Activated T-helper 1 cell treated with anti-CD3 and anti-CD28 coated beads, Interleukin-12 subunit alpha, Interleukin-12 subunit beta, Interleukin-2, Interleukin-4 antibody, amounts not matched to agents 30 ng/mL and 10 ng/mL and 1 ng/mL, durations not matched to agents 14 hours and 24 hours and 36 hours (primary cell): ENCODE measurements around the gene PXDN. TPM values are rescaled to one million over a fixed set of nuclear protein-coding genes. Genes with fewer than 3 reads are reported as not detected.

Source experiments
- DNase-seq: peaks from one replicate; pipeline ENCODE4 v3.0.0; 2021; ENCODE audit warnings: low spot score
- H3K27ac Mint-ChIP-seq: one replicate; pipeline ENCODE4 v1.8.0; 2021; ENCODE audit warnings: mild to moderate bottlenecking, mixed read lengths
- H3K27me3 Mint-ChIP-seq: one replicate; pipeline ENCODE4 v1.8.0; 2022; ENCODE audit warnings: mild to moderate bottlenecking, moderate library complexity, mixed read lengths; ENCODE audit not compliant: insufficient read depth
- H3K36me3 Mint-ChIP-seq: one replicate; pipeline ENCODE4 v1.8.0; 2021; ENCODE audit warnings: low read depth, mixed read lengths
- H3K4me1 Mint-ChIP-seq: one replicate; pipeline ENCODE4 v1.8.0; 2021; ENCODE audit warnings: low read depth, mixed read lengths
- H3K4me3 Mint-ChIP-seq: one replicate; pipeline ENCODE4 v1.8.0; 2021; ENCODE audit warnings: mild to moderate bottlenecking, moderate library complexity, mixed read lengths
- H3K9me3 Mint-ChIP-seq: one replicate; pipeline ENCODE4 v1.8.0; 2021; ENCODE audit warnings: mixed read lengths
- intact Hi-C: fragments of 100-400 bp; cut with micrococcal nuclease; formaldehyde crosslinking; loops from one replicate; pipeline ENCODE4 v1.15.1; 2024
- total RNA-seq: library from RNA; stranded (reverse); gene quantifications from 2 replicates; pipeline ENCODE4 v1.2.3, GENCODE V29; 2022

Gene PXDN
- total RNA-seq, 1 donor from 2014 or later: 1.7 TPM

DNA sequence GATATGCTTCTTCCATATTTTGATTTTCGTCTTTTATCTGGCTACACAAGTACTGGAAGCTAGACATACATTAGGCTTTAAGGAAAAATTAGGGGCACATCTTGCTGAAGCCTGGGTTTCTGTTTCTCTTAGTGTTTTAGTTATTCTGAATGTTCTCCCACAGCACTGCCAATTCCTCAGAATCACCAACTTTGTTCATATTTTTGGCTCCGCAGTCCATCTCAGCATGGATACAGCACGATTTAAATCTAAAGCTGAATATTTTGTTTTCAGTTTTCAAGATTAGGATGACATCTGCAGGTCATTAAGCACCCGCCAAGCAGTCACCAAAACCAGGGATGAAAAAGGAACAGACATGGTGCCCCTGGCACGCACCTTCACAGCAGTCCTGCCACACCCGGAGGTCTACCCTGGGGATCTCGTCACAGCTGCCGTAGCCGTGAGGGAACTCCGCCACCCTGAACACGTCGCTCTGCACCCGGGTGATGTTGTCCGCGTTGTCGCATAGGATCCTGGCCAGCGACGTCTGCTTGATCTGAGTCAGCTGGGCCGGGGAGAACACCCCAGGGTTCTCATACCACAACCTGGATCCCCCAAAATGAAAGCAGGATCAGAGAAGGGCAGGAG is 101.2 kb downstream of the PXDN start:
- Mint-ChIP-seq H3K27ac (no peak overlapping the region), H3K27me3 (no peaks in the 10 kb centered on the region), H3K36me3 (no peaks in the 10 kb centered on the region), H3K4me1 (no peaks in the 10 kb centered on the region), H3K9me3 (no peaks in the 10 kb centered on the region), H3K4me3 (no peak overlapping the region)
- no peak for DNase-seq
- intact Hi-C loops: no loop called here

DNA sequence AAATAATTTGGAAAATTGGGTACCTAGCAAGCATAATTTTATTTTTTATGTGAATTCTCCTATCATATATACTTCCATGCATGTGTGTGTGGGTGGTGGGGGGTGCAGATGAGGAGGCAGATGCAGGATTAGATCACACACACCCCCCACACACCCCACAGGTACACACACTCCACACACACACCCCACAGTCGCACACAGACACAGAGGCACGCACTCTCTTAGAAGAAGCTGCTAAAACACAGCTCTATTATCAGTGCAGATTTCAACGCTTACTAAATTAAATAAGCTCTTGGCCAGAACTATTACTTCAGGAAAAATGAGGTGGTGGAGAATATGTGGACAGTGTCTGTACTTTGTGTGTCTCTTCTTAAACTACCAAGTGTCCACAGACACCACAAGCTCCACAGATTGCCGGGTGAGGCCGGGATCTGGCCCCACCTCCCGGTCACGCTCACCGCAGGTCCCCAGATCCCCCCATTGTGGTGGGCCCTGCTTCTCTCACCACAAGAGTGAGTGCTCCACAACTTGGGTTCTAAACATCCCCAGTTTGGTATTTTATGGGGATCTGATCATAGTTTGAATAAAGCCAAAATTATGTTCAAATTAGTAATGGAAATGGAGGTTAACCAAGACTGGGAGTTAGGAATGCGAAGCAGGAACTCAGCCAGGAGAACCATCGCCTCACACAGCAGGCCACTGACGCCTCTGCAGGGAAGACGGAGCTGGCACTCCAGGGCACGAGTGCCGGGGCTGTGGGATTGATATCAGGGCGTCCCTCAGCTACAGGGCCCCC is 102.1 kb downstream of the PXDN start:
- Mint-ChIP-seq H3K27ac (no peak overlapping the region), H3K9me3 (no peaks in the 10 kb centered on the region), H3K27me3 (no peaks in the 10 kb centered on the region), H3K4me3 (no peak overlapping the region), H3K4me1 (no peaks in the 10 kb centered on the region), H3K36me3 (no peaks in the 10 kb centered on the region)
- intact Hi-C loops: no loop called here
- DNase-seq: no peak

DNA sequence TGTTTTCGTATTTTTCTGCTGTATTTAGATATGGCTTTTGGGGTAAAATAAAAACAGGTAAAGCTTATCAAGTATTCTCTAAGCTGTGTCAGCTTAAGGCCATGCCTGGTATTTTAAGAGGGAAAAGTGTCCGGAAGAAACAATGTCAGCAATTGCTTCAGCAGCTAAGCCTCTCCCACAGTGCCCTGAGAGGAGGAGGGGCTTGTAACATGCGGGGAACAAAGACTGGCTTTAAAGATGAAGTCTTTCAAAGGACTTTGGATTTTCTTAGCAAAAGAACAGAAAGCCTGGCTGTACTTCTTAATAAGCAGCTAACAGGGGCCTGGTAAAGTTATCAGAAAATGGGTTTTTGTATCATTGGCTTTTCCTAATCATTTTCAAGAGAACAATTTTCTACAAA is 102.8 kb downstream of the PXDN start:
- Mint-ChIP-seq H3K4me3 (no peak overlapping the region), H3K27ac (no peak overlapping the region), H3K27me3 (no peaks in the 10 kb centered on the region), H3K4me1 (no peaks in the 10 kb centered on the region), H3K9me3 (no peaks in the 10 kb centered on the region), H3K36me3 (no peaks in the 10 kb centered on the region)
- intact Hi-C loops: no loop called here
- no peak for DNase-seq

DNA sequence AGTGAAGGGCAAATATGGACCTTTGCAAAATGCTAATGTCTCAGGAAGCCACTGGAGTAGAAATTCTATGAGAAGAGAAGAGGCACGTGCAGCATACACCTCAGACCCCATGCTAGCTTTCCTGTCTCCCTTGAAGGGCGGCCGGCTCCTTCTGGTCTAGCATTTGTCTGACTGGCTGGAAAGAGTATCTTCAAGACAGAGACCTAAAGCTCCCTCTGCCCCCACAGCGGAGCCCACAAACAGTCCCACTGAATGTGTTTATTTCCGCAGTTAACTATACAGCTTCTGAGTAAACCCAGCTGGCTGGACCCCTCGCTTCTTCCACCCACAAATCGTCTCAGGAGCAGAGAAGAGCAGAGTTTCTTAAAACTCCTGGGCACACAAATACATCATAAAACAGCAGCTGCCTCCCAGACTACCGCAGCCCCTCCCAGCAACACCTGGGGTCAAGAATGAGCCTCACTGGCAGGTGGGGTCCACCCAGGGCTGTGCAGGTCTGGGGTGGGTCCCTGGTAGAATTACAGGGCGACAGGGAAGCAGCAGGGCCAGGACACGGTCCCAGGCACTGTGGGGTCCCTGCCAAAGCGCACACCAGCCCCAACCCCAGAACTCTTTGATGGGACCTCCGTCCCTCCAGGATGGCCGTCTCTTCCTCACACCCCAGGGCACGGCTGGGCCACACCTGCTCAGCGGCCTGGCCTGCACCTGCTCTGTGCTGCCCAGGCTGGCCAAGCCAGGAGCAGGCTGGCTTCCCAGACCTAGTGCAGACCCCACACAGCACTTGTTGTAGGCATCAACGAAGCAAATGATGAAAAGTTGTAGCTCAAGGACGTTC is 103.8 kb downstream of the PXDN start:
- Mint-ChIP-seq H3K27me3 (no peaks in the 10 kb centered on the region), H3K9me3 (no peaks in the 10 kb centered on the region), H3K36me3 (no peaks in the 10 kb centered on the region), H3K4me1 (no peaks in the 10 kb centered on the region), H3K27ac (no peak overlapping the region), H3K4me3 (no peak overlapping the region)
- intact Hi-C loops: no loop called here
- no peak for DNase-seq

DNA sequence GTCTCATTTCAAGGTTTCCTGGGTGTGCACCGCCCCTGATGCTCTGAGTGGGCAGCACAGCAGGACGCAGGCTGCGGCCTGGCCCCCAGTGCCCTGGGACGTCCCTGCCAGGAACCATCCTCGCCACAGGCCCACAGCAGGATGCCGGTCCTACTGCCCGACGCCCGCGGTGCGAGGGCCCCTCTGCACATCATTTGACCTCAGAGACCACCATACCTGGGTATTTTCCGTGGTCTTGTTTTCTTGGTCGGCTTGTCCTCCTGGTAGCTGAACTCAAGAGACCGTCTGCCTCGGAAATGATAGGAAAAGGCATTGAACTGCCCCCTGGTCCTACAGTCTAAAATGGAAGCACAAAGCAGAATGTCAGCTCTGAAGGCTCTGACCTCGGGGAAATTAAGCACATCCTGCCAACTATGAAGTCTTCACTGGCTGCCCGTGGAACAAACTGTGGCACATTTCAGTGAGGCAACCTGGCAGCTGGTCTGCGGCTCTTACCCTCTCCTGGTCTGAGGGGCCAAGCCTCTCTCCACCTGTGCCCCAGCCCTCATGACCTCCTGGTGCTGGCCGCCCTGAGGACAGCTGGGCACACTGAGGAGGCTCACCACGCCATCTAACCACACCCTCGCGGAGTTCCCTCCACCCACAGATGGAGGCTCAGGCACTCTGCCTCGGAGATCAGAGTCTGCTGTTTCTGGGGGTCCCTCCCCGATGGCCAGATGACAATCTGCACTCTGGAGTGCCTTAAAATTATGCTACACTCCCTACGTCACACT is 105.0 kb downstream of the PXDN start:
- no peak overlapping the region for H3K4me3 Mint-ChIP-seq
- no peaks in the 10 kb centered on the region for H3K9me3 Mint-ChIP-seq
- H3K36me3 Mint-ChIP-seq: no peaks in the 10 kb centered on the region
- H3K27ac Mint-ChIP-seq: no peak overlapping the region
- H3K27me3 Mint-ChIP-seq: no peaks in the 10 kb centered on the region
- no peaks in the 10 kb centered on the region for H3K4me1 Mint-ChIP-seq
- DNase-seq: no peak
- intact Hi-C loops: no loop called here

DNA sequence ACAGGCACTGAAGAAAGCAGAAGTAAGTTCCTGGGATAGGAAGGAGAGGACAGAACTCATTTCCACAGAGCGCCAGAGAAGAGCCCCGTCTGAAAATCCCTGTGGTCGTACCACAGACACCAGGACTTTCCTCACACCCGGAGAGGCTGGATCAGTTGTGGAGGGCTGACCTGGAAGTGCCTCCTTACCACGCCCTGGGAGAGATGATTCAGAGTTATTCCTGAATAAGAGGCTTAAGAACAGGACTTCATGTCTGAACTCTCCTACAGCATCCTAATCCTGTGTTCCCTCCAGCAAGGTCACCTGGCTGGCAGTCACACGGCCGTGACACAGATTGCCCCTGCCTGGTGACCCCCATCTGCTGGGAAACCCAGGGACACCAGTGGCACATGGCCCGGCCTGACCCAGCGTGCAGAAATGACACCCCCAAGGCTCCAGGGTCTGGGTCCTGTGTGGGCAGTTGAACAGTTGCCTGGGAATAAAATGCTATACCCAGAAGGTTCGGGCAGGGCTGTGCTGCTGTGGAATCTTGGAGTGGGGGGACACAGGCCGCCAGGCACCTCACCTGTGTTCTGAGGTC is 105.9 kb downstream of the PXDN start:
- no peaks in the 10 kb centered on the region for H3K9me3 Mint-ChIP-seq
- intact Hi-C loops: no loop called here
- no peak overlapping the region for H3K27ac Mint-ChIP-seq
- no peaks in the 10 kb centered on the region for H3K27me3 Mint-ChIP-seq
- H3K4me3 Mint-ChIP-seq: no peak overlapping the region
- H3K36me3 Mint-ChIP-seq: no peaks in the 10 kb centered on the region
- no peak for DNase-seq
- H3K4me1 Mint-ChIP-seq: no peaks in the 10 kb centered on the region

DNA sequence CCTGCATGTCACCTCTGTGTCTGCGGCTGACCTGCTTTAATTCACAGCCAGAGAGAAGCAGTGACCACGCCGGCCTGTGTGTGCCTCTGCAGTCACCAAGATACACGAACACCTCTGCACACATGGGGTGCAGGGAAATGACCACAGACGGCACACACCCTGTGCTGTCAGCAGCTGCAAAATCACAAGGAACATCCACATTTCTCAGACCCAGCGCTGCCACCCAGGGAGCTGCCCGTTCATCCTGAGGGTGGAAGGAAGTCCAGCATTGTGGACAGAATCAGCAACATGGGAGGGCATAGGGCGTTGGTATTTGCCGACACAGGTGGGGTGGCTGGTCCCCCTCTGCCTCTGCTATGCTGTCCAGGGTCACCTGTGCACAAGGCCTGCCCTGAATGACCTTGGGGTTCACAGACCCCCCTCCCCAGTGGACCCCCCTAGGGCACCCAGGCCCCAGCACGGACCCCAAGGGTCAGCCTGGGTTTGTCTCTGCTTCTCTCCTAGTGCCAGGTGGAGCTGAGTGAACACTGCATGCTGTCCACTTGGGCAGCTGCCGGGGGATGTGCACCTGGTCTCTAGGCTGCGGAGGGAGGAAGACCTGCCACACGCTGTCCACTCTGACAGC is 107.4 kb downstream of the PXDN start:
- Mint-ChIP-seq H3K4me3 (no peak overlapping the region), H3K27me3 (no peaks in the 10 kb centered on the region), H3K27ac (no peak overlapping the region), H3K4me1 (no peaks in the 10 kb centered on the region), H3K9me3 (no peaks in the 10 kb centered on the region), H3K36me3 (no peaks in the 10 kb centered on the region)
- intact Hi-C loops: no loop called here
- DNase-seq: no peak

DNA sequence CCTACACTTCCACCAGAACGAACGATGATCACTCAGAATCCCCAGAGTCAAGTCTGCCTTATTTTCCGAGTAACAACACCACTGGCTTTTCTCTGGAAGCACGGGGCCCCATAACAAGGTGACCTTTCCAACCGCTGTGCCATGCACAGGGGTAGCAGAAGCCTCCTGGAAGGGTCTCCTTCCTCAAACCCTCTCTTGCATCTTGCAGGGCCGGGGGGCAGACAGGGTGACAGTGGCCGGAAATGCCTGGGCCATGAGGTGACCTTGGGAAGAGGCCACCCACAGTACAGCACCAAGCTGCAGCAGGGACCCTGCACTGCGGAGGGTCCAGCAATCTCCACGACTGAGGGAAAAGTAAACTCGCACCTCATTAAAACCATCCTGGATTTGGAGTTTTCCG is 108.5 kb downstream of the PXDN start:
- intact Hi-C loops: no loop called here
- Mint-ChIP-seq H3K9me3 (no peaks in the 10 kb centered on the region), H3K4me3 (no peak overlapping the region), H3K27ac (no peak overlapping the region), H3K36me3 (no peaks in the 10 kb centered on the region), H3K4me1 (no peaks in the 10 kb centered on the region), H3K27me3 (no peaks in the 10 kb centered on the region)
- DNase-seq: no peak

DNA sequence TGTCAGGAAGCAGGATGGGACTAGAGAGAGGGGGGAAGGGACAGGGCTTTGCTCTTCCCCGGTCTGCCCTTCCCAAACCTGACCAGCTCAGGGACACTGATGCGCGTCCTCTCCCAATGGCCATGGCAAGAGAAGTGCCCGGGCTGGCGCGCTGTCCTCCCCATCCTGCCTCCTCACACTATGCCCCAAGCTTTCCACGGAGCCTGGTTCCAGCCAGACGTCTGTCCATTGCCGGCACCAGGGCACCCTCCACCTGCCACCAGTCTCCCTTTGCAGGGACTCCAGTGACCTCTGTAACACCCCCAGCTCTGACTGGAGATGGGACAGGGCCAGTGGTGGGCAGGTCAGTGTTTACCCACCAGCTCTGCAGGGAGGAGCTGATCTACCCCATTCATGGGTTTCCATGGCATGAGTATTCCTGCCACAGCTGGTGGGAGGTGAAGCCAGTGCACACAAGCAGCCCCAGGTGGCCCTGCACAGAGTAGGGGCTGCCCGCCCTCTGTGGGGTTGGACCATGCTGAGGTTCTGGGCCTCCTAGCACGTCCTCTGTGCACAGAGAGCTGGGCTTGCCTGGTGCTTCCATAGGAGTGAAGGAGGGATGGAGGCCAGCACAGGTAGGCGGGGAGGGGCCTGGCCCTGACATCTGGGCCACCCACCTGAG is 109.5 kb downstream of the PXDN start:
- Mint-ChIP-seq H3K4me3 (no peak overlapping the region), H3K4me1 (no peaks in the 10 kb centered on the region), H3K36me3 (no peaks in the 10 kb centered on the region), H3K9me3 (no peaks in the 10 kb centered on the region), H3K27ac (no peak overlapping the region), H3K27me3 (no peaks in the 10 kb centered on the region)
- DNase-seq: no peak
- intact Hi-C loops: no loop called here

DNA sequence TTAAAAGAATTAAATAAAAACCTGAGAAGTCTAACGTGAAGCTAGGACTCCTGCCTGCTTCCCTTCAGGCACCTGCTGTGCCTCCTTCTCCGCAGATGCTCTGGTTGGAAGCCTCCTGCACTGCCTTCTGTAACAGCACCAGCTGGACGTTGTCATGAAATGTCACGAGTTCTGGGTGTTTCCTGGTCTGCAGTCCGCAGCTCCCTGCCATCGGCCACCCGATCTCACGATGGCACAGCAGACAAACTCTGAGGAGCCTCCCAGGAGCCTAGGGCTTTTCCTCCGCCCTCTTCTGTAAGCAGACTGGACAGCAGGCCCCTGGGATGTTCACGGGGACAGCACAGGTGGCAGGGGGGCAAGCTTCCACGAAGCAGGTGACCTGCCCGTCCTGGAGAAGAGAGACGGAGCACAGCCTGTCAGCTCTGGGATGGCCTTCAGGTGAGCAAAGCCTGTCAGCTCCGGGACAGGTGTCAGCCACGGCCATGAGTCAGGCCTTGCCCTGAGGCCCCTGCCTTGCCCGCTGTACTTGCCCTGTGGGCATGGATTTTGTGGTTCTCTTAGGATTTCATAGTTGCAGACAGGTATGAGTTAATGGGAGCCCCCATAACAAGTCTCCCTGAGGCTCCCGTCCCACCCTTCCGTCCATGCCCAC is 110.3 kb downstream of the PXDN start:
- Mint-ChIP-seq H3K27me3 (no peaks in the 10 kb centered on the region), H3K36me3 (no peaks in the 10 kb centered on the region)

DNA sequence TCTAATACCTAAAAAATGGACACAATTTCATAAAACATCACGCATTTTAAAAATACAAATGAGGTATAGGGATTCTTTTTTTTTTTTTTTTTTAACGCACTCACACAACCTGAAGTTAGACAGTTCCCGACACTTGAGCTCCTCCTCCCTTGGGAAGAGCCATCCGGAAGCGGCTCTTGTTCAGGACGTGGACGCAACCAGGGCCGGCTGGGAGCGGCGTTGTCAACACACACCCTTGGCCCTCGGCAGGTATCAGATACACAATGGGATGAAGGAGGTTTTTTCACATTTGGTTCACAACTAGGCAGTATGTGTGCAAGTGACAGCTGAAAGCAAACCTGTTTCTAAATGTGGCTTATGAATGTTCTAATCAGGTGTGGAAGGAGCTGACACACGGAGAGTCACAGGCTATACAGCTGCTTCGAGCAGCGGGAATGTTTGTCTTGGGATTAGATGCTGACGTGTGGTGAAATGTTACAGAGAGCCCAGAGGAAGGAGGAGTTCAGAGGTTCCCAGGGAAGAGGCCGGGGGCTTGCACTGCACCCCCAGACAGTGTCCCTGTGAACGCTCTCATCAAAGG is 111.1 kb downstream of the PXDN start:
- Mint-ChIP-seq H3K9me3 (no peaks in the 10 kb centered on the region), H3K4me3 (no peak overlapping the region), H3K27ac (no peak overlapping the region), H3K4me1 (no peaks in the 10 kb centered on the region), H3K36me3 (no peaks in the 10 kb centered on the region), H3K27me3 (no peaks in the 10 kb centered on the region)
- intact Hi-C loops: no loop called here
- no peak for DNase-seq

More for the DNA sequence above, 110.3 kb downstream of the PXDN start:
- Mint-ChIP-seq H3K9me3 (no peaks in the 10 kb centered on the region), H3K27ac (no peak overlapping the region), H3K4me1 (no peaks in the 10 kb centered on the region), H3K4me3 (no peak overlapping the region)
- DNase-seq: no peak
- intact Hi-C loops: no loop called here
